ENCODE results near the gene KRTAP4-6.
"Not testable (repeated sequence)": the region's sequence is repeated elsewhere in the genome, so short reads cannot be mapped to it uniquely, and the experiment has no call there.

Gene KRTAP4-6

DNA sequence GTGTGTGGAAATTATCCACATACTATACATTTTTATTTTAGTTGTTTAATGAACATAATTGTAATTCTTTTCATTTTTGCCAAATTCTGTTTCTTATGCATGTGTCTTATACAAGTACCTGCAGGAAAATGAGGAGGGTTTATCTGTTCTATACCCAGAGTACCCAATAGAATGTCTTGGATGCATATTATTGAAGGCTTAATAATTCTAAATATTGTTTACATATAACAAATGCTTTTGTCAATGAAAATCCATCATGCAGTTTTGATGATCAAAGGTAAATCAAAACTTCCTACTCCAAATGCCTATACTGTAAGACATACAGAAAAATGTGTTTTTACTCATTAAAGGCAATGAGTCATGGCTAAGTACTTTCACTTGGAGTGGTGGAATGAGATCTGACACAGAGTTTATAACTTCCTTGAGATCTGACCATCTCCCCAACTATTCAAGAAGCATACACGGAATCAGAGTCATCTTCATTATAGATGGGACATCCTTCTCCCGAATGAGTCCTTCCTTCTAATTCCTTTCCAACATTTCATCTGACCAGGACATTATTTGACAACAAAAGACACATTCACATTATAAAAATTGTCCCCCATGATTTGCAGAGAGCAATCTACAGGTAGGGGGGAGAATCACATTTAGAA, 35.8 kb downstream of the KRTAP4-6 start:
- not testable (repeated sequence) for DNase-seq

DNA sequence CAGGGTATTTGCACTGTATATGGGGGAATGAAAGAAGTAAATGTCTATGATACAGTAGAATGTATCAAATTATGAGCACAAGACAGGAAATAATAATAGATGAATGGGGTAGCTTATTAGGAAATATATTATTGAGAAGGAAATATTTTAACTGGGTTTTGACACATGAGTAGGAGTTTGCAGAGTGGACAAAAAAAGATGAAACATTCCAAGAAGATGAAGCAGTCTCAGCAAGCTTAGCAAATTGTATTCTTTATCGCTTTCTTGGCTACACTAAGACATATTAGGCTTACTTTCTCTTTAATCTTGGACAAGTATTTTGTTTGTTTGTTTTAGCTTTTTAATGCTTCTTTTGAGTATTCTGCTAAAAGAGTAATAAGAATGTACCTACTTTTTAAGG, 36.4 kb downstream of the KRTAP4-6 start:
- DNase-seq: no peak

DNA sequence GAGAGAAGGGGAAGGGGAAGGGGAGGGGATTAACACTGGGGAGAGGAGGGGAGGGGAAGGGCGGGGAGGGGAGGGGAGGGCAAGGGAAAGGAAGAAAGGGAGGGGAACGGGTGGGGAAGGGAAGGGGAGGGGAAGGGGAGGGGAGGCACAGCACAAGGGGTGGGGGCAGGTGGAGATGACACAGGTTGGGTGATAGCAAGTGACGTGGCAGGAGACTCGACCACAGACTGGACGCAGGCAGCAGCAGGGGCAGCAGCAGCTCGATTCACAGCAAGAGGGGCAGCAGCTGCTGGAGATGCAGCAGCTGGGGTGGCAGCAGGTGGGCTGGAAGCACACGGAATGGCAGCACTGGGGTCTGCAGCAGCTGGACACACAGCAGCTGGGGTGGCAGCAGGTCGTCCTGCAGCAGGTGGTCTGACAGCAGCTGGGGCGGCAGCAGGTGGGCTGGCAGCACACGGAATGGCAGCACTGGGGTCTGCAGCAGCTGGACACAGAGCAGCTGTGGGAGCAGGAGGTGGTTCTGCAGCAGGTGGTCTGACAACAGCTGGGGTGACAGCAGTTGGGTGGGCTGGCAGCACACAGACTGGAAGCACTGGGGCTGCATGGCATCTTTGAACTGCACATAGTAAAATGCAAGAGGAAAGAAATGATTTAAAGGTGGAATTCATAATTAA, 38.6 kb downstream of the KRTAP4-6 start, which contains the start of gene KRTAP4-16:
KRTAP4-16 (minus strand) TSS at position 624 of the 674 bp plus-strand sequence; CDS start at position 624, 0 bp downstream.
- DNase-seq: no peak

DNA sequence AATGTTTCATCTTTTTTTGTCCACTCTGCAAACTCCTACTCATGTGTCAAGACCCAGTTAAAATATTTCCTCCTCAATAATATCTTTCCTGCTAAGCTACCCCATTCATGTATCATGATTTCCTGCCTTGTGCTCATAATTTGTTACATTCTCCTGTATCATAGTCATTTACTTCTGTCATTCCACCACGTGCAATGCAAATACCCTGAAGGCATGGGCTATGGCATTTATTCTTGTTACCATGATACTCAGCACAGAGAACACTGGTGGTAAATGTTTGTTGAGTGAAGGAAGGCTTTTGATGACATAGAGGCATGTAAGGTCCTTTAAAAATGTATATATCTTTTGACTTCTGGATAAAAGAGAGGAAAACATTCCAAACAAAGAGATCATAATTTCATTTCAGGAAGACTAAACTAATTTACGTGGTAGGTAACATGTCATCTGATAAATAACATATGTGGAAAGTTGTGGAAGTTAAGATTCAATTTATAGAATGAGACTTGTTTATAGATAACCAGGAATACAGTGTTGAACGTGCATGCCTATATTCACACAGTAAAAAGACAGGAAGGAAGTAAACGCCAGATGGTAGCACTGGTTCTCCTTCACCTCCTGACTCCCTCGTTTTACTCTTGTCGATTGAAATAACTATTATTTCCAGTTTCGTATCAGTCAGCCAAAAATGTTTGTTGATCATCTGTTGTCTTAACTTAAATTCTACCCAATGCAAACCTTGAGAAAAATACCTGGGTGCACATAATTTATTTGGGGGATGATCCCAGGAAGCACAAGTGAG, 40.5 kb downstream of the KRTAP4-6 start:
- DNase-seq: not testable (repeated sequence)

DNA sequence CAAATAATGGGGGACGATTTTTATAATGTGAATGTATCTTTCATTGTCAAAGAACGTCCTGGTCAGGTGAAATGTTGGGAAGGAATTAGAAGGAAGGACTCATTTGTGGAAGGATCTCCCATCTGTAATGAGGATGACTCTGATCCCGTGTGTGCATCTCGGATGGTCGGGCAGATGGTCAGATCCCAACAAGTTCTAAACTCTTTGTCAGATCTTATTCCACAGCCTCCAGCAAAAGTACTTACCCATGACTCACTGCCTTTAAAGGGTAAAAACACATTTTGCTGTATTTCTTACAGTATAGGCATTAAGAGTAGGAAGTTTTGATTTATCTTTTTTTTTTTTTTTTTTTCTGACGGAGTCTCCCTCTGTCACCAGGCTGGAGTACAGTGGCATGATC, 41.9 kb downstream of the KRTAP4-6 start:
- DNase-seq: no peak

DNA sequence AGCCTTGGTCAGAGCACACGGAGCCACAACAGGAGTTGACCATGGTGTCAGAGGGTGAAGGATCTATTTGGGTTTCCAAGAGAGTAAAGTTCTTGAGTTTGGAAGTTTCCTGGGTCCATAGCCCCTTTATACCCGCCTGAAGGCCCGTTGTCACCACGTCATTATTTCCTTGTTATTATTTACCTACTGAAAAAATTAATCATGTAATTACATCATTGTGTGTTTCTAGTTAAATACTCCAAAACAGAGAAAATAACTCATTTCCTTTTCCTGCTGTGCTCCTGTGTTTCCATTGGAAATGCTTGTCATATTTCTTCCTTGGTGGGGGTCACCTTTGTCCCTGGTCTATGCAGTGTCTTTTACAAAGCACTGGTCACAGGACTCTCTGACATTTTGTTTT, 42.3 kb downstream of the KRTAP4-6 start, which contains the start of gene KRTAP4-8:
KRTAP4-8 (minus strand) TSS at position 101 of the 400 bp plus-strand sequence; CDS start at position 43, 58 bp downstream.
- DNase-seq: no peak

DNA sequence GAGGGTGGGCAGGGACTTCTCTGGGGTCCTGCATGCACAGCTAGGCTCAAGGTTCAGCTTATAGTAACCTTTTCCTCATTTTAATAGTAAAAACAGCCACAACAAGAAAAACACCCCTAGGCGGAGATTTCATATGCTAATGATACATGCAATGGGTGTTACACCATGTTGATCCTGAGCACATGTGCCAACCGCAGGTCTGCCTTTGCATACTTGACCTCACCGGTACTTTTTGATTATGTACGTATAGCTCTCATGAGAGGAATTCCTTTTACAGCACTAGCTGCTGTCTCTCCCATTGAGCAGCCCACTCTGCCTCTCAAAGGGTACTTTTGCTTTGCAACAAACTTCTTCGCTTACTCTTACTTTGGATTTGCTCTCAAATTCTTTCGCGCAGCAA, 44.3 kb downstream of the KRTAP4-6 start:
- DNase-seq: no peak

All from DMS53 (cell line).